ENCODE data around the gene RCBTB2.

- TF ChIP-seq CTCF (IDR thresholded peaks at IDR 0.05), result no peak
- no peak for TF ChIP-seq POLR2A (IDR thresholded peaks at IDR 0.05)
These were observed 6.6 kb downstream of the RCBTB2 start for GRCh38 chr13:48526286-48526685.
